Activated B cell treated with CpG ODN at 0.5 μM for 24 hours (primary cell): ENCODE measurements around the gene PHACTR1. TPM values are rescaled to one million over a fixed set of nuclear protein-coding genes. Genes with fewer than 3 reads are reported as not detected.

Experiments used
- ATAC-seq: fragments of 200-7000 bp; cut with Tn5 transposase; one replicate; pipeline ENCODE4 v1.10.0; 2021; ENCODE audit warnings: low read depth, mild to moderate bottlenecking, moderate library complexity
- CTCF ChIA-PET: fragments of 350-600 bp; sonication (Branson Sonifier 250); formaldehyde crosslinking; loops from one replicate; lab custom pipeline; 2021; ENCODE audit warnings: antibody characterized with exemption; lab: Charles Lee
- POLR2A ChIA-PET: fragments of 350-600 bp; sonication (Branson Sonifier 250); formaldehyde crosslinking; loops from one replicate; lab custom pipeline; 2021; ENCODE audit warnings: antibody characterized with exemption; lab: Charles Lee
- DNase-seq: peaks from one replicate; pipeline ENCODE4 v3.0.0; 2022
- H3K27ac Mint-ChIP-seq: one replicate; pipeline ENCODE4 v1.8.0; 2020; ENCODE audit warnings: mixed read lengths
- H3K27me3 Mint-ChIP-seq: one replicate; pipeline ENCODE4 v1.8.0; 2021; ENCODE audit warnings: mixed read lengths
- H3K36me3 Mint-ChIP-seq: one replicate; pipeline ENCODE4 v1.8.0; 2021; ENCODE audit warnings: low read depth, mixed read lengths
- H3K4me1 Mint-ChIP-seq: one replicate; pipeline ENCODE4 v1.8.0; 2021; ENCODE audit warnings: mixed read lengths
- H3K4me3 Mint-ChIP-seq: one replicate; pipeline ENCODE4 v1.8.0; 2020; ENCODE audit warnings: mild to moderate bottlenecking, mixed read lengths
- H3K9me3 Mint-ChIP-seq: one replicate; pipeline ENCODE4 v1.8.0; 2020; ENCODE audit warnings: mixed read lengths
- CTCF ChIP-seq: fragments of 200-600 bp; IDR thresholded peaks from one replicate; pipeline ENCODE4 v1.8.0; 2022; ENCODE audit warnings: antibody characterized with exemption, mild to moderate bottlenecking
- intact Hi-C: fragments of 100-400 bp; cut with micrococcal nuclease; formaldehyde crosslinking; loops from one replicate; pipeline ENCODE4 v1.15.1; 2024
- total RNA-seq: library from RNA; stranded (reverse); gene quantifications from 2 replicates; pipeline ENCODE4 v1.2.3, GENCODE V29; 2022

The PHACTR1 gene
- total RNA-seq, 1 donor from 2014 or later: 115 TPM

- no peak overlapping the region for H3K4me3 Mint-ChIP-seq
- DNase-seq (no peak), ATAC-seq (no peak)
- H3K27ac Mint-ChIP-seq: no peak overlapping the region
- ChIA-PET CTCF (no interaction called here), POLR2A (no interaction called here)
- H3K4me1 Mint-ChIP-seq: no peaks in the 10 kb centered on the region
- H3K27me3 Mint-ChIP-seq: peaks cover 14% of the 10 kb centered on the region
- H3K9me3 Mint-ChIP-seq: no peaks in the 10 kb centered on the region
- no peaks in the 10 kb centered on the region for H3K36me3 Mint-ChIP-seq
- no peak for TF ChIP-seq CTCF
- intact Hi-C loops: no loop called here
Measured at GRCh38 chr6:12714022-12714421, 2.5 kb upstream of the PHACTR1 start.

- TF ChIP-seq CTCF: no peak
- no peaks in the 10 kb centered on the region for H3K4me1 Mint-ChIP-seq
- H3K9me3 Mint-ChIP-seq: no peaks in the 10 kb centered on the region
- intact Hi-C loops: no loop called here
- H3K4me3 Mint-ChIP-seq: no peak overlapping the region
- POLR2A ChIA-PET: no interaction called here
- no peak for ATAC-seq
- DNase-seq: no peak
- CTCF ChIA-PET: no interaction called here
- H3K27me3 Mint-ChIP-seq: peaks cover 17% of the 10 kb centered on the region
- H3K27ac Mint-ChIP-seq: no peak overlapping the region
- no peaks in the 10 kb centered on the region for H3K36me3 Mint-ChIP-seq
Measured at GRCh38 chr6:12715437-12715836, 1.1 kb upstream of the PHACTR1 start.

GRCh38 chr6:12717356-12717755 is 789 bp downstream of the PHACTR1 start:
- TF ChIP-seq CTCF: no peak
- no peaks in the 10 kb centered on the region for H3K4me1 Mint-ChIP-seq
- ATAC-seq: no peak
- CTCF ChIA-PET: no interaction called here
- intact Hi-C loops: no loop called here
- no peak for DNase-seq
- no peak overlapping the region for H3K4me3 Mint-ChIP-seq
- peaks cover 17% of the 10 kb centered on the region for H3K27me3 Mint-ChIP-seq
- no peaks in the 10 kb centered on the region for H3K36me3 Mint-ChIP-seq
- H3K27ac Mint-ChIP-seq: no peak overlapping the region
- no peaks in the 10 kb centered on the region for H3K9me3 Mint-ChIP-seq
- POLR2A ChIA-PET: no interaction called here

GRCh38 chr6:12718015-12718414 is 1.4 kb downstream of the PHACTR1 start:
- H3K27me3 Mint-ChIP-seq: peaks cover 17% of the 10 kb centered on the region
- CTCF ChIA-PET: no interaction called here
- no peak overlapping the region for H3K4me3 Mint-ChIP-seq
- no peak for TF ChIP-seq CTCF
- no peak for DNase-seq
- intact Hi-C loops: no loop called here
- H3K9me3 Mint-ChIP-seq: no peaks in the 10 kb centered on the region
- POLR2A ChIA-PET: no interaction called here
- no peak for ATAC-seq
- H3K4me1 Mint-ChIP-seq: no peaks in the 10 kb centered on the region
- H3K27ac Mint-ChIP-seq: no peak overlapping the region
- H3K36me3 Mint-ChIP-seq: no peaks in the 10 kb centered on the region

- Mint-ChIP-seq H3K27ac (no peak overlapping the region), H3K4me1 (no peaks in the 10 kb centered on the region), H3K9me3 (no peaks in the 10 kb centered on the region), H3K4me3 (no peak overlapping the region), H3K36me3 (no peaks in the 10 kb centered on the region), H3K27me3 (peaks cover 14% of the 10 kb centered on the region)
- POLR2A ChIA-PET: no interaction called here
- ATAC-seq (no peak), DNase-seq (no peak)
- CTCF ChIA-PET: no interaction called here
- intact Hi-C loops: no loop called here
- TF ChIP-seq CTCF: no peak
Measured at GRCh38 chr6:12719017-12719416, 2.5 kb downstream of the PHACTR1 start.
